ENCODE results near the gene PSORS1C1. TPM values are rescaled to one million over a fixed set of nuclear protein-coding genes. Genes with fewer than 3 reads are reported as not detected.
"Not testable (repeated sequence)": the region's sequence is repeated elsewhere in the genome, so short reads cannot be mapped to it uniquely, and the experiment has no call there.

Gene PSORS1C1
- total RNA-seq, 1 experiment from 2014 or later: 0.48 TPM

DNA sequence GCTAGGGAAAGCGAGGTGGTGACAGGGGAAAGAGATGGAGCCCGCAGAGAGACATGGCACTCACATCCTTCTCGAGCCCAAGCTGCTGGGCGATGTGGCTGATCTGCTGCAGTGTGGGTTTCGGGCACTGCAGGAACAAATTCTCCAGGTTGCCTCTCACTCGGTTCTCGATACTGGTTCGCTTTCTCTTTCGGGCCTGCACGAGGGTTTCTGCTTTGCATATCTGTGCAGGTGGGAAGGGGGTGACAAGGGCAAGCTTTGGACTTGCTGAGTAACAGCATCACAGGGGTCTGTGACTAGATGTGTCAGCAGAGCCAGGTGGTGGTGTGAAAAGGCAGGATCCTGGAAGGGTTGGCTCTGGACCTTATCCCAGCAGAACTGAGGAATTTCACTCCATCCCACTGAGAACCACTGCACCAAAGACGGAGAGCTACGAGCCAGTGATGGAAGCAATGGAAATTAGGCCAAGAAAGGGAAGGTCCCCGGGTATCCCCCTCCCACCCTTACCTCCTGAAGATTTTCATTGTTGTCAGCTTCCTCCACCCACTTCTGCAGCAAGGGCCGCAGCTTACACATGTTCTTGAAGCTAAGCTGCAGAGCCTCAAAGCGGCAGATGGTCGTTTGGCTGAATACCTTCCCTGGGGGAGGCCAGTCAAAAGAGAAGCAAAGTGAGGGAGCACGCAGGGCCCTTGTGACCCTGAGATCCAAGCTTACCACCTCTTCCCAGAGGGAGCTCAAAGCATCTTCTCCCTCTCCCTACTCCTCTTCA lies 50.6 kb downstream of the PSORS1C1 start:
- H4K91ac ChIP-seq (ENCODE audit: insufficient read length, low read depth, low read length); H4K20me1 ChIP-seq (ENCODE audit: control insufficient read depth, insufficient read depth, insufficient read length); H4K8ac ChIP-seq (replicated peaks; ENCODE audit: insufficient read length, low read depth, low read length); H3T11ph ChIP-seq (ENCODE audit: low read length); H3K9me3 ChIP-seq (ENCODE audit: control insufficient read depth, low read depth, low read length); H3K56ac ChIP-seq (ENCODE audit: insufficient read length, low read depth, low read length); H3K23ac ChIP-seq (ENCODE audit: insufficient read length, low read depth, low read length); DNase-seq; H2AFZ ChIP-seq (ENCODE audit: low read length); H3K27me3 Mint-ChIP-seq (ENCODE audit: low read depth); H2BK120ac ChIP-seq (ENCODE audit: low read depth, low read length, poor library complexity, severe bottlenecking); H4K5ac ChIP-seq (ENCODE audit: insufficient read length, low read depth, low read length); H2BK12ac ChIP-seq (ENCODE audit: insufficient read length, low read depth, low read length); H3K27ac ChIP-seq (ENCODE audit: insufficient read length, low read depth, low read length); H3K9ac ChIP-seq (ENCODE audit: extremely low read depth, insufficient read length, low read length); H2BK5ac ChIP-seq (ENCODE audit: insufficient read length, low read length); H2AK5ac ChIP-seq (ENCODE audit: insufficient read length, low read length); H3K18ac ChIP-seq (ENCODE audit: insufficient read length, low read depth, low read length); H3K14ac ChIP-seq (ENCODE audit: insufficient read depth, low read length); H2BK20ac ChIP-seq (ENCODE audit: low read depth, low read length, poor library complexity, severe bottlenecking); H2BK15ac ChIP-seq (ENCODE audit: low read depth, low read length); H3K27me3 ChIP-seq (ENCODE audit: insufficient read depth, low read length); H3K4ac ChIP-seq (ENCODE audit: low read depth, low read length); H3K4me1 ChIP-seq (ENCODE audit: insufficient read depth, low read length); H3K9me3 Mint-ChIP-seq; H3K79me1 ChIP-seq (ENCODE audit: insufficient read depth, low read depth, low read length, poor library complexity, severe bottlenecking); H3K4me2 ChIP-seq (ENCODE audit: insufficient read depth, insufficient read length, low read length): not testable (repeated sequence)
- H3K79me2 ChIP-seq (ENCODE audit: insufficient read depth, low read length): peaks cover 34% of the 10 kb centered on the region
- H3K23me2 ChIP-seq (ENCODE audit: insufficient read length, low read depth, low read length, poor library complexity, severe bottlenecking): peaks cover 17% of the 10 kb centered on the region
- Mint-ChIP-seq H3K27ac (peak overlapping the region in 1 of 3 experiments; percentile 94; a peak in 4 of 7 replicates), H3K36me3 (ENCODE audit: insufficient read depth in 1 of 3, low read depth in 3 of 3) (peaks cover 57 to 93% (median 61%) of the 10 kb centered on the region in 3 experiments), H3K4me1 (peaks cover 57 to 62% of the 10 kb centered on the region in 2 experiments), H3K4me3 (peak overlapping the region; percentile 91; a peak in 3 of 5 replicates)
- no CpG with 5 or more reads among the region's 17 CpGs for WGBS (ENCODE audit: extremely low coverage, insufficient read length, low lambda C conversion rate)
